A673 (cell line): ENCODE data around the gene CKB. TPM values are rescaled to one million over a fixed set of nuclear protein-coding genes. Genes with fewer than 3 reads are reported as not detected.
A peak's percentile ranks its signal among the peaks of the same experiment; 100 is the strongest.
"Not testable (repeated sequence)": the region's sequence is repeated elsewhere in the genome, so short reads cannot be mapped to it uniquely, and the experiment has no call there.

ENCODE experiments used
- BruUV-seq: library from RNA; stranded (reverse); fragments of 400-500 nt; replicated peaks from 2 replicates; lab custom pipeline; 2021; lab: Mats Ljungman, UMichigan
- CTCF ChIA-PET: fragments of 300-600 bp; sonication (Branson Sonifier 250); formaldehyde crosslinking; loops from one replicate; lab custom pipeline; 2022; ENCODE audit warnings: antibody characterized with exemption; lab: Charles Lee
- POLR2A ChIA-PET: fragments of 300-600 bp; sonication (Branson Sonifier 250); formaldehyde crosslinking; loops from one replicate; lab custom pipeline; 2022; ENCODE audit warnings: antibody characterized with exemption; ENCODE audit not compliant: low non-redundant PET; lab: Charles Lee
- DNase-seq: peaks from one replicate; pipeline ENCODE4 v3.0.0-alpha.2; 2015; ENCODE audit warnings: low spot score
- H3K27ac ChIP-seq: fragments of 200-600 bp; sonication (generic); 2 replicates; pipeline ENCODE4 v1.5.1; 2016; ENCODE audit warnings: mixed run types, low read depth, mild to moderate bottlenecking, mixed read lengths, antibody characterized with exemption, low read length; ENCODE audit not compliant: poor library complexity, severe bottlenecking
- H3K27me3 ChIP-seq: fragments of 200-600 bp; sonication (generic); replicated peaks from 2 replicates; pipeline ENCODE4 v1.6.1; 2017; ENCODE audit warnings: mixed run types, low read depth, mild to moderate bottlenecking, mixed read lengths, antibody characterized with exemption, low read length; ENCODE audit not compliant: insufficient read depth, poor library complexity
- H3K36me3 ChIP-seq: fragments of 200-600 bp; sonication (generic); 2 replicates; pipeline ENCODE4 v1.6.1; 2016; ENCODE audit warnings: mixed run types, mild to moderate bottlenecking, mixed read lengths, antibody characterized with exemption, low read length; ENCODE audit not compliant: insufficient read depth, poor library complexity, severe bottlenecking
- H3K4me1 ChIP-seq: fragments of 200-600 bp; sonication (generic); 2 replicates; pipeline ENCODE4 v1.6.1; 2017; ENCODE audit warnings: mixed run types, mild to moderate bottlenecking, mixed read lengths, antibody characterized with exemption, low read length; ENCODE audit not compliant: insufficient read depth, poor library complexity, severe bottlenecking
- H3K4me3 ChIP-seq: fragments of 200-600 bp; sonication (generic); 2 replicates; pipeline ENCODE4 v1.5.1; 2016; ENCODE audit warnings: low read depth, mixed run types, mild to moderate bottlenecking, mixed read lengths, low read length; ENCODE audit not compliant: poor library complexity, severe bottlenecking
- H3K9me3 ChIP-seq: fragments of 200-600 bp; sonication (generic); 2 replicates; pipeline ENCODE4 v1.6.1; 2016; ENCODE audit warnings: mixed run types, low read depth, mild to moderate bottlenecking, mixed read lengths, antibody characterized with exemption, low read length; ENCODE audit not compliant: poor library complexity, severe bottlenecking
- CTCF ChIP-seq: fragments of 300-800, 200-600 bp; sonication (generic); conservative IDR thresholded peaks from 2 replicates; pipeline ENCODE4 v1.5.1; 2017; ENCODE audit warnings: low read depth, mild to moderate bottlenecking, antibody characterized with exemption, low read length, moderate library complexity, mixed read lengths
- EZH2 ChIP-seq: fragments of 200-600 bp; sonication (generic); IDR thresholded peaks from 2 replicates; pipeline ENCODE4 v1.6.1; 2017; ENCODE audit warnings: borderline replicate concordance, low read depth, mild to moderate bottlenecking, mixed read lengths, antibody characterized with exemption, low read length; ENCODE audit not compliant: poor library complexity, severe bottlenecking
- intact Hi-C: fragments of 100-400 bp; cut with micrococcal nuclease; formaldehyde crosslinking; loops from one replicate; pipeline ENCODE4 v1.10.0; 2022; ENCODE audit not compliant: unreplicated experiment
- total RNA-seq: library from RNA; stranded (reverse); gene quantifications from 2 replicates; pipeline ENCODE4 v1.2.3, GENCODE V29; 2021

Gene CKB
- total RNA-seq, 1 experiment from 2014 or later, result 118 TPM

- peak; percentile 52 for DNase-seq
- intact Hi-C loops, result no loop called here
- ChIA-PET CTCF (no interaction called here), POLR2A (no interaction called here)
- Histone ChIP-seq H3K27me3 (no peaks in the 10 kb centered on the region), H3K4me1 (peaks cover 23% of the 10 kb centered on the region), H3K9me3 (no peaks in the 10 kb centered on the region), H3K4me3 (no peak overlapping the region), H3K27ac (peak overlapping the region; percentile 82), H3K36me3 (no peaks in the 10 kb centered on the region)
- no TSS peak for BruUV-seq
- TF ChIP-seq CTCF (no peak), EZH2 (no peak)
Measured at GRCh38 chr14:103527408-103528145, 4.9 kb upstream of the CKB start.

- Histone ChIP-seq H3K27ac (no peak overlapping the region), H3K27me3 (no peaks in the 10 kb centered on the region), H3K36me3 (no peaks in the 10 kb centered on the region), H3K9me3 (no peaks in the 10 kb centered on the region), H3K4me3 (no peak overlapping the region), H3K4me1 (peaks cover 23% of the 10 kb centered on the region)
- ChIA-PET POLR2A (no interaction called here), CTCF (no interaction called here)
- BruUV-seq, result no TSS peak
- no peak for TF ChIP-seq CTCF
- TF ChIP-seq EZH2, result no peak
- intact Hi-C loops, result no loop called here
- no peak for DNase-seq
Measured at GRCh38 chr14:103526914-103527248, 4.3 kb upstream of the CKB start.

- TF ChIP-seq CTCF (no peak), EZH2 (no peak)
- CTCF ChIA-PET, result no interaction called here
- Histone ChIP-seq H3K27me3 (no peaks in the 10 kb centered on the region), H3K9me3 (no peaks in the 10 kb centered on the region), H3K4me3 (no peak overlapping the region), H3K36me3 (no peaks in the 10 kb centered on the region), H3K27ac (no peak overlapping the region), H3K4me1 (peaks cover 23% of the 10 kb centered on the region)
- intact Hi-C loops, result no loop called here
- no peak for DNase-seq
- BruUV-seq, result no TSS peak
- POLR2A ChIA-PET, result no interaction called here
Measured at GRCh38 chr14:103526247-103526913, 3.8 kb upstream of the CKB start.

DNA sequence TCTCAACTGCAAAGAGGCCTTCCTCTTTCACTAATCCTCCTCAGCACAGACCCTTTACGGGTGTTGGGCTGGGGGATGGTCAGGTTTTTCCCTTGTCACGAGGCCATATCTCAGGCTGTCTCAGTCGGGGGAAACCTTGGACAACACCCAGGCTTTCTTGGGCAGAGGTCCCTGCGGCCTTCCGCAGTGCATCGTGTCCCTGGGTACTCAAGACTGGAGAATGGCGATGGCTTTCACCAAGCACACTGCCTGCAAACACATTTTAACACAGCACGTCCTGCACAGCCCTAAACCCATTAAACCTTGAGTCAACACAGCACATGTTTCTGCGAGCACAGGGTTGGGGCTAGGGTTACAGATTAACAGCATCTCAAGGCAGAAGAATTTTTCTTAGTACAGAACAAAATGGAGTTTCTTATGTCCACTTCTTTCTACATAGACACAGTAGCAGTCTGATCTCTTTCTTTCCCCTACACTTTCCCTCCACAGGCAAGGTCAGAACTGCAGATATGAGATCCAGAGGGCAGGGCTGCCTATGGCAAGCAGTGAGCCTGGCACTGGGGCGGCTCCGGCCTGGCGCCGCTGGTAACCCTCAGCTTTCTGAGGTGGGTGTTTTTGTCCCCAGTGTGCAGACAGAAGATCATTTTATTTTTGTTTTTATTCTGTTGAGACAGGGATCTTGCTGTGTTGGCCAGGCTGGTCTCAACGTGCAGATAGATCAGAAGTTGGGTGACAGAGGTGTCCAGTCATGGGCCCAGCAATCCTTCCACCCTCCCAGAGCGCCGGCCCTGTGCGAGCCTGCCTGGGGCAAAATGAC, 3.0 kb upstream of the CKB start:
- H3K36me3 ChIP-seq, BruUV-seq, H3K27me3 ChIP-seq, intact Hi-C loops, H3K9me3 ChIP-seq, POLR2A ChIA-PET, CTCF ChIA-PET, H3K4me3 ChIP-seq, DNase-seq, H3K27ac ChIP-seq: not testable (repeated sequence)
- H3K4me1 ChIP-seq, result peaks cover 24% of the 10 kb centered on the region
